Measurements from ENCODE around the gene LTC4S. TPM values are rescaled to one million over a fixed set of nuclear protein-coding genes. Genes with fewer than 3 reads are reported as not detected.
A peak's percentile ranks its signal among the peaks of the same experiment; 100 is the strongest.

The LTC4S gene
- polyA plus RNA-seq, 1 donor from 2014 or later, result 5.9 TPM

- no peaks in the 10 kb centered on the region for H3K9me2 ChIP-seq (ENCODE audit: insufficient read depth, low read length)
- no peaks in the 10 kb centered on the region for H3K36me3 ChIP-seq (ENCODE audit: insufficient read depth, low read length)
- H4K20me1 ChIP-seq (ENCODE audit: insufficient read depth), result no peaks in the 10 kb centered on the region
- H3F3A ChIP-seq (ENCODE audit: insufficient read depth, low read length, poor library complexity, severe bottlenecking), result no peaks in the 10 kb centered on the region
- H3K27me3 ChIP-seq (ENCODE audit: insufficient read depth, low read depth, low read length), result peaks cover 4% of the 10 kb centered on the region
- H3K79me2 ChIP-seq (replicated peaks; ENCODE audit: insufficient read depth, low read length), result peaks cover 8% of the 10 kb centered on the region
- no peak overlapping the region for H2AFZ ChIP-seq (ENCODE audit: low read depth, low read length)
- TF ChIP-seq SMC3 (conservative IDR thresholded peaks at IDR 0.05; ENCODE audit: poor library complexity) (no peak), TAF1 (IDR thresholded peaks at IDR 0.05; ENCODE audit: low read depth) (no peak), REST (IDR thresholded peaks at IDR 0.05; ENCODE audit: borderline replicate concordance) (no peak), RAD21 (conservative IDR thresholded peaks at IDR 0.05) (no peak)
- no peak overlapping the region for H3K4me2 ChIP-seq (ENCODE audit: low read length)
- H3K9me3 ChIP-seq (ENCODE audit: low read length), result no peaks in the 10 kb centered on the region
- no peak overlapping the region for H3K4me3 ChIP-seq (ENCODE audit: low read length)
- H3K9ac ChIP-seq (ENCODE audit: low read length), result no peak overlapping the region
- H3K27ac ChIP-seq (ENCODE audit: low read length), result no peak overlapping the region
These were observed 23.7 kb downstream of the LTC4S start for GRCh38 chr5:179817470-179817840.

- no peaks in the 10 kb centered on the region for H4K20me1 ChIP-seq (ENCODE audit: insufficient read depth)
- peak overlapping the region; percentile 56 for H3K4me3 ChIP-seq (ENCODE audit: low read length)
- H3K9ac ChIP-seq (ENCODE audit: low read length), result peak overlapping the region; percentile 36
- no peaks in the 10 kb centered on the region for H3K9me3 ChIP-seq (ENCODE audit: low read length)
- no peaks in the 10 kb centered on the region for H3K9me2 ChIP-seq (ENCODE audit: insufficient read depth, low read length)
- H3K4me2 ChIP-seq (ENCODE audit: low read length), result no peak overlapping the region
- H2AFZ ChIP-seq (ENCODE audit: low read depth, low read length), result no peak overlapping the region
- H3K27me3 ChIP-seq (ENCODE audit: insufficient read depth, low read depth, low read length), result peaks cover 4% of the 10 kb centered on the region
- H3K79me2 ChIP-seq (replicated peaks; ENCODE audit: insufficient read depth, low read length), result peaks cover 12% of the 10 kb centered on the region
- no peaks in the 10 kb centered on the region for H3F3A ChIP-seq (ENCODE audit: insufficient read depth, low read length, poor library complexity, severe bottlenecking)
- H3K27ac ChIP-seq (ENCODE audit: low read length), result peak overlapping the region; percentile 20
- H3K36me3 ChIP-seq (ENCODE audit: insufficient read depth, low read length), result no peaks in the 10 kb centered on the region
- TF ChIP-seq POLR2AphosphoS5 (IDR thresholded peaks at IDR 0.05) (no peak), MXI1 (conservative IDR thresholded peaks at IDR 0.05; ENCODE audit: poor library complexity, severe bottlenecking) (no peak), EZH2 (IDR thresholded peaks at IDR 0.05; ENCODE audit: borderline replicate concordance, insufficient read depth, low read length, poor library complexity, severe bottlenecking) (no peak), TAF1 (IDR thresholded peaks at IDR 0.05; ENCODE audit: low read depth) (no peak), CTCF (IDR thresholded peaks at IDR 0.05; ENCODE audit: poor library complexity, severe bottlenecking) (no peak), RAD21 (conservative IDR thresholded peaks at IDR 0.05) (no peak), EP300 (conservative IDR thresholded peaks at IDR 0.05; ENCODE audit: poor library complexity, severe bottlenecking) (no peak), SMC3 (conservative IDR thresholded peaks at IDR 0.05; ENCODE audit: poor library complexity) (no peak), REST (IDR thresholded peaks at IDR 0.05; ENCODE audit: borderline replicate concordance) (no peak)
These were observed 24.3 kb downstream of the LTC4S start for GRCh38 chr5:179817890-179818745.

Data from neural cell (in vitro differentiated cells).